HepG2 (cell line): ENCODE results near the gene RCOR1. TPM values are rescaled to one million over a fixed set of nuclear protein-coding genes. Genes with fewer than 3 reads are reported as not detected.
A peak's percentile ranks its signal among the peaks of the same experiment; 100 is the strongest.

ENCODE experiments used
- AHR ChIP-seq: IDR thresholded peaks from 2 replicates; pipeline ENCODE4 v1.6.1; 2018; ENCODE audit warnings: missing genetic modification reagents, missing compliant biosample characterization
- CREBL2 ChIP-seq: sonication (generic); formaldehyde crosslinking; IDR thresholded peaks from 2 replicates; pipeline ENCODE4 v1.8.1; 2023; ENCODE audit warnings: missing genetic modification reagents, mild to moderate bottlenecking, borderline replicate concordance
- EP300 ChIP-seq, 3 experiments: sonication (generic) in 1 of 3; formaldehyde crosslinking in 1 of 3; IDR thresholded peaks; 2 replicates each; pipeline versions ENCODE4 v1.5.1 to v1.6.1; 2011 to 2020; ENCODE audit warnings: low read depth in 2 of 3, low read length in 2 of 3, borderline replicate concordance in 1 of 3, improper control_type of control experiment in 1 of 3, mild to moderate bottlenecking in 1 of 3, missing genetic modification reagents in 1 of 3, moderate library complexity in 1 of 3
- HOMEZ ChIP-seq: IDR thresholded peaks from 2 replicates; pipeline ENCODE4 v1.6.1; 2016; ENCODE audit warnings: low read depth
- KLF12 ChIP-seq: sonication (generic); formaldehyde crosslinking; IDR thresholded peaks from 2 replicates; pipeline ENCODE4 v1.4.0; 2020; ENCODE audit warnings: missing genetic modification reagents, borderline replicate concordance
- KLF16 ChIP-seq, 2 experiments: sonication (generic) in 1 of 2; formaldehyde crosslinking in 1 of 2; IDR thresholded peaks; 2 replicates each; pipeline versions ENCODE4 v1.6.1 to v1.8.0; 2016 to 2023; ENCODE audit warnings: missing genetic modification reagents in 2 of 2, missing compliant biosample characterization in 1 of 2
- KLF9 ChIP-seq: IDR thresholded peaks from 2 replicates; pipeline ENCODE4 v1.6.1; 2016; ENCODE audit warnings: low read depth
- MYC ChIP-seq: sonication (generic); formaldehyde crosslinking; IDR thresholded peaks from 2 replicates; pipeline ENCODE4 v1.9.0; 2021; ENCODE audit warnings: missing genetic modification reagents, borderline replicate concordance
- NFIC ChIP-seq: IDR thresholded peaks from 2 replicates; pipeline ENCODE4 v1.6.1; 2012; ENCODE audit warnings: mild to moderate bottlenecking, low read length, inconsistent platforms
- POLR2AphosphoS2 ChIP-seq: IDR thresholded peaks from 2 replicates; pipeline ENCODE4 v1.6.1; 2011; ENCODE audit warnings: low read depth, low read length, improper control_type of control experiment
- RBAK ChIP-seq: sonication (generic); formaldehyde crosslinking; IDR thresholded peaks from 2 replicates; pipeline ENCODE4 v1.5.1; 2020; ENCODE audit warnings: mild to moderate bottlenecking, missing genetic modification reagents
- RXRB ChIP-seq: IDR thresholded peaks from 2 replicates; pipeline ENCODE4 v1.6.1; 2016; ENCODE audit warnings: borderline replicate concordance, missing genetic modification reagents, missing compliant biosample characterization
- SMARCC2 ChIP-seq: fragments of 450-650 bp; IDR thresholded peaks from 2 replicates; pipeline ENCODE4 v1.6.1; 2017; ENCODE audit warnings: antibody characterized with exemption, mild to moderate bottlenecking
- YEATS4 ChIP-seq: sonication (generic); formaldehyde crosslinking; IDR thresholded peaks from 2 replicates; pipeline ENCODE4 v1.4.0; 2020; ENCODE audit warnings: missing genetic modification reagents, borderline replicate concordance
- ZFP90 ChIP-seq: sonication (generic); formaldehyde crosslinking; IDR thresholded peaks from 2 replicates; pipeline ENCODE4 v1.8.0; 2022; ENCODE audit warnings: missing genetic modification reagents, mild to moderate bottlenecking, inconsistent platforms, borderline replicate concordance
- ZNF280B ChIP-seq: sonication (generic); formaldehyde crosslinking; IDR thresholded peaks from 2 replicates; pipeline ENCODE4 v1.5.0; 2020; ENCODE audit warnings: missing genetic modification reagents, mild to moderate bottlenecking, borderline replicate concordance
- ZNF569 ChIP-seq: sonication (generic); formaldehyde crosslinking; IDR thresholded peaks from 2 replicates; pipeline ENCODE4 v1.5.0; 2020; ENCODE audit warnings: mild to moderate bottlenecking, missing genetic modification reagents, moderate library complexity, borderline replicate concordance
- polyA plus RNA-seq, 8 experiments: library from polyadenylated mRNA; depleted of rRNA in 3 of 8; stranded (reverse) in 7 of 8; unstranded in 1 of 8; fragments of >200 nt; fragmentation: Illumina TruSeq in 4 of 8; extraction: Trizol in 4 of 8; gene quantifications; 2 replicates each; pipeline versions ENCODE4 v1.2.1 to v1.2.3, GENCODE V29; 2011 to 2016; ENCODE audit warnings: low read depth in 4 of 8, missing spikeins in 1 of 8, mixed read lengths in 1 of 8; ENCODE audit not compliant: insufficient read depth in 1 of 8
- total RNA-seq, 5 experiments: library from RNA; depleted of rRNA; stranded (reverse); fragments of >200 nt; fragmentation: Illumina TruSeq; extraction: Trizol; gene quantifications; 2 replicates each; pipeline ENCODE4 v1.2.3, GENCODE V29; 2016; ENCODE audit warnings: low read depth in 1 of 5
- TF ChIP-seq, protein P1 (sequence below): IDR thresholded peaks from 2 replicates; pipeline ENCODE4 v1.6.1; 2012; ENCODE audit warnings: low read length, improper control_type of control experiment
- TF ChIP-seq, protein P2 (sequence below): sonication (generic); formaldehyde crosslinking; conservative IDR thresholded peaks from 2 replicates; pipeline ENCODE4 v1.8.1; 2023; ENCODE audit warnings: missing genetic modification reagents

RCOR1 gene
- total and polyA plus RNA-seq, 2 of the 13 experiments (the other 11 are each of a cell fraction or from before 2014, with no cell fraction given), result 10.2 to 11.1 TPM

GRCh38 chr14:102574281-102575159 lies 17.9 kb upstream of the RCOR1 start (continued):
- TF ChIP-seq KLF12 (CRISPR knock-in tag), result no peak
- 0 out of 2 replicates have a peak, but pooled peaks have one; percentile 12 for TF ChIP-seq HOMEZ (CRISPR knock-in tag)
- peak in 1 of 2 experiments; percentile 35; a peak in 1 of 4 replicates for TF ChIP-seq KLF16 (CRISPR knock-in tag; IDR thresholded peaks at IDR 0.05)
- no peak for TF ChIP-seq CREBL2
- TF ChIP-seq YEATS4 (CRISPR knock-in tag), result 0 out of 2 replicates have a peak, but pooled peaks have one; percentile 22
- no peak for TF ChIP-seq RBAK (CRISPR knock-in tag)
- no peak for TF ChIP-seq NFIC
- TF ChIP-seq ZFP90 (CRISPR knock-in tag), result no peak
- peak; percentile 55; the same call in 1 of the 2 replicates for TF ChIP-seq RXRB (CRISPR knock-in tag)
- peak; percentile 71; the same call in 1 of the 2 replicates for TF ChIP-seq ZNF280B (CRISPR knock-in tag)
- TF ChIP-seq, protein P1, sequence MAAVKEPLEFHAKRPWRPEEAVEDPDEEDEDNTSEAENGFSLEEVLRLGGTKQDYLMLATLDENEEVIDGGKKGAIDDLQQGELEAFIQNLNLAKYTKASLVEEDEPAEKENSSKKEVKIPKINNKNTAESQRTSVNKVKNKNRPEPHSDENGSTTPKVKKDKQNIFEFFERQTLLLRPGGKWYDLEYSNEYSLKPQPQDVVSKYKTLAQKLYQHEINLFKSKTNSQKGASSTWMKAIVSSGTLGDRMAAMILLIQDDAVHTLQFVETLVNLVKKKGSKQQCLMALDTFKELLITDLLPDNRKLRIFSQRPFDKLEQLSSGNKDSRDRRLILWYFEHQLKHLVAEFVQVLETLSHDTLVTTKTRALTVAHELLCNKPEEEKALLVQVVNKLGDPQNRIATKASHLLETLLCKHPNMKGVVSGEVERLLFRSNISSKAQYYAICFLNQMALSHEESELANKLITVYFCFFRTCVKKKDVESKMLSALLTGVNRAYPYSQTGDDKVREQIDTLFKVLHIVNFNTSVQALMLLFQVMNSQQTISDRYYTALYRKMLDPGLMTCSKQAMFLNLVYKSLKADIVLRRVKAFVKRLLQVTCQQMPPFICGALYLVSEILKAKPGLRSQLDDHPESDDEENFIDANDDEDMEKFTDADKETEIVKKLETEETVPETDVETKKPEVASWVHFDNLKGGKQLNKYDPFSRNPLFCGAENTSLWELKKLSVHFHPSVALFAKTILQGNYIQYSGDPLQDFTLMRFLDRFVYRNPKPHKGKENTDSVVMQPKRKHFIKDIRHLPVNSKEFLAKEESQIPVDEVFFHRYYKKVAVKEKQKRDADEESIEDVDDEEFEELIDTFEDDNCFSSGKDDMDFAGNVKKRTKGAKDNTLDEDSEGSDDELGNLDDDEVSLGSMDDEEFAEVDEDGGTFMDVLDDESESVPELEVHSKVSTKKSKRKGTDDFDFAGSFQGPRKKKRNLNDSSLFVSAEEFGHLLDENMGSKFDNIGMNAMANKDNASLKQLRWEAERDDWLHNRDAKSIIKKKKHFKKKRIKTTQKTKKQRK, result no peak
- no peak for TF ChIP-seq KLF9 (CRISPR knock-in tag)
- peak; percentile 62; the same call in 1 of the 2 replicates for TF ChIP-seq MYC
- no peak for TF ChIP-seq AHR (CRISPR knock-in tag)
- no peak for TF ChIP-seq ZNF569 (CRISPR knock-in tag)
- TF ChIP-seq SMARCC2, result no peak
- no peak for TF ChIP-seq POLR2AphosphoS2
- TF ChIP-seq, protein P2, sequence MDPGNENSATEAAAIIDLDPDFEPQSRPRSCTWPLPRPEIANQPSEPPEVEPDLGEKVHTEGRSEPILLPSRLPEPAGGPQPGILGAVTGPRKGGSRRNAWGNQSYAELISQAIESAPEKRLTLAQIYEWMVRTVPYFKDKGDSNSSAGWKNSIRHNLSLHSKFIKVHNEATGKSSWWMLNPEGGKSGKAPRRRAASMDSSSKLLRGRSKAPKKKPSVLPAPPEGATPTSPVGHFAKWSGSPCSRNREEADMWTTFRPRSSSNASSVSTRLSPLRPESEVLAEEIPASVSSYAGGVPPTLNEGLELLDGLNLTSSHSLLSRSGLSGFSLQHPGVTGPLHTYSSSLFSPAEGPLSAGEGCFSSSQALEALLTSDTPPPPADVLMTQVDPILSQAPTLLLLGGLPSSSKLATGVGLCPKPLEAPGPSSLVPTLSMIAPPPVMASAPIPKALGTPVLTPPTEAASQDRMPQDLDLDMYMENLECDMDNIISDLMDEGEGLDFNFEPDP, result no peak
- peak in 1 of 2 experiments; percentile 33; a peak in 1 of 4 replicates for TF ChIP-seq EP300 (IDR thresholded peaks at IDR 0.05; ENCODE audit: low read depth in 2 of 2, low read length in 2 of 2)
- no peak for TF ChIP-seq EP300 (CRISPR knock-in tag; IDR thresholded peaks at IDR 0.05; ENCODE audit: borderline replicate concordance)
